Measurements from ENCODE around the gene OARD1. TPM values are rescaled to one million over a fixed set of nuclear protein-coding genes. Genes with fewer than 3 reads are reported as not detected.

OARD1 gene
- 8.8 and 11.2 TPM in 2 replicates for total RNA-seq

DNA sequence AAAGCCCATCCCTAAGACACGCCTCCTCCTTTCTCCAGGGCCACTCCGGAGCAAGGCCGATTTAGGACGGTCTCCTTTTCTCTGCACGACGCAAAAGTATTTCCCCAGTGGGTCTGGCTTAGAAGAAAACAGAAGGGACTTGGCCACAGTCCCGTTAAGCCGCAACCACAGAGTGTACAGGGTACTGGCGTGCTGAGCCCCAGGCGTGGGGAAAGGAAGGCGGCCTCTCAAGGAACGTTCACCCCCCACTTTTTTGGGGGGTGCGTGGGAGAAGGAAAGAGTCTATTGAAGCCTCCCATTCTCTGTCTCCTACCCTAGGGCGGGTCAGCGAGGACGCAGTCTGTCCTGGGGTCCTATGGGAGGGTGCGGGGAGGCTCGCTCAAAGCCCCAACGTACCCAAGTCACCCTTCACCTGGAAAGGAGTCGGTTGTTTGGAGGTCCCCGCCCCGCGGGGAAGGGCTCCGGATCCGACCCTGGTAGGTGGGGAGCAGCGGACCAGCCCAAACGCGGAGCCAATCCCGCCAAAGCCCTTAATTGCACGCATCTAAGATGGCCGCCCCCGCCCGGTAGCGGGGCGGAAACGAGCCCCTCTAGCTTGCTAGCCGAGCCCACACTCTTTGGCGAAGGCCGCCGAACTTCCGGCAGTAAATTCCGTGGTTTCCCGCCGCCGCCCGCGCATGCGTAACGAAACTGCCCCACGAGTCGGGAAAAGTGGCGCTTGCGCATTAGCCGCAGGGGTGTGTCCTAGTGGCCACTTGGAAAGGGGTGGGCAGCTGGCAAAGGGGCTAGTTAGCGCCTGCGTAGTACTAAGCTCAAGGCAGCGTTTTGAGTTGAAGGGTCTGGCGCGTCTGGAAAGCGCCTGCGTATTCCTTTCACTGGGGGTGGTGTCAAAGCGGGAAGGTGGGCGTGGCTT, at the start of gene OARD1:
OARD1 (minus strand) TSS at position 434 of the 913 bp plus-strand sequence. CDS start 722 bp downstream, outside the sequence.

GRCh38 chr6:41072836-41073202, 663 bp upstream of the OARD1 start, which contains the start of gene NFYA:
NFYA (plus strand) TSS chr6:41072974; CDS start chr6:41079090, 6,116 bp downstream.

DNA sequence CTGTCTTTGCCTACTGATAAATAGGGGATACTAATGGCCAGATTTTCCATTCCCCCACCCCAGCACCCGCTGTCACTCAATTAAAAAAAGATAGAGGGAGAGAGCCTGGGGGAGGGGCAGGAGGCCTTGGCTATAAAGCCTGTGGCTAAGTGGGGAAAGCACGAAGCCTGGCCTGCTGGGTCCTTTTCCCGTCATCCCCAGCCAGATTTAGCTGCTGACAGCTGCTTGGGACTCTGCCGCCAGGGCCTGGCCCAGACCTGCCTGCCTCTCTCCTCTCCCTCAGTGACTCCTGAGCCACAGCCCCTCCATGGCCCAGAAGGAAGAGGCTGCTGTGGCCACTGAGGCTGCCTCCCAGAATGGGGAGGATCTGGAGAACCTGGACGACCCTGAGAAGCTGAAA, 19.1 kb downstream of the OARD1 start, which contains the start of gene APOBEC2:
APOBEC2 (plus strand) TSS at position 162 of the 400 bp plus-strand sequence; CDS start at position 308, 146 bp downstream.

GRCh38 chr6:41042226-41043055, 29.7 kb downstream of the OARD1 start, which contains the start of gene TSPO2:
TSPO2 (plus strand) TSS chr6:41042467; CDS start chr6:41042986, 519 bp downstream.

DNA sequence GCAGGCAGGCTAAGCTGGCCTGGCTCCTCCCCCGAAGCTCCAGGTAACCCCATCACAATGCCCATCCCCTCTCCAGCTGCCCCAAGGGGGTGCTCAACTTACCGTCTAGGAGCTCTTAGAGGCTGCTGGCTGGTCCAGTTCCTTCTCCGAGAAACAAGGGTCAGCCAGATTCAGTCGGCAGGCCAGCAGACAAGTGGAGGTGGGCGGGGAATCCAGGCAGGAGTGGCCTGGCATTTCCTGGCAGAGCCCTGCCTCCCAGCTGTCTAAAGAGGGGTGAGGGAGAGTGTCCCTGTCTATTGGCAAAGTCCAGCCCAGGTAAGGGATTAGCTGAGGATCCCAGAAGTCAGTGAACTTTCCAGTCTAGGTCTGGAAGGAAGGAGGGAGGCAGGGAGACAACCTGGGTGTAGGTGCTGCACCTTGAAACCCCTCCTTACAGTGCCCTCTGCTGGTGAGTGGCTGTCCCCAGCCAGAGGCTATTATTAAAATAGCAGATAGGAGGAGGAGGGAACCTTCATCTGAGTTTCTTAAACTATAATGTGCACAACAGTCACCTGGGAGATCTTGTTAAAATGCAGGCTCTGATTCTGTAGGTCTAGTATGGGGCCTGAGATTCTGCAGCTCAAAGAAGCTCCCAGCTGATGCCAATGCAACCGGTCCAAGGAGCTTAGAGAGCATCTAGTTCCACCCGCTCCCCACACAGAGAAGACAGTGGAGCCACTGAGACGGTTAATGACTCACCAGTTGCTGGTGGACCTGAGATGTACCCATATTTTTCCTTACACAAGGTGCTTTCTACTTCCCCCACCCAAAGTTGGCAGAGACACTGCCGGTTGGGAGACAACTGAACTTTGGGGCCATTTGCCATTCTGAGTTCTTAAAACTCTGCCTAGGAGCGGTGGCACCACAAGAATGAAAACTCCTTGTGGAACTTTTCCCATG, 32.8 kb downstream of the OARD1 start, which contains the start of gene UNC5CL:
UNC5CL (minus strand) TSS at position 162 of the 939 bp plus-strand sequence. CDS start 4,147 bp downstream, outside the sequence.

Other genes with a start within 250 kb of the OARD1 start
- gene UNC5CL, start 33.1 kb downstream of the OARD1 start, total RNA-seq = under 0.01 TPM in 1 of 2 replicates, not detected in the other
- gene TSPO2, start 29.9 kb downstream of the OARD1 start, total RNA-seq = not detected in 2 replicates
- gene APOBEC2, start 19.2 kb downstream of the OARD1 start, total RNA-seq = not detected in 2 replicates
- gene NFYA, start 618 bp upstream of the OARD1 start, total RNA-seq = 13.7 and 17.9 TPM in 2 replicates
- gene TREML1, start 82.0 kb upstream of the OARD1 start, total RNA-seq = not detected in 2 replicates
- gene TREM2, start 90.8 kb upstream of the OARD1 start, total RNA-seq = not detected in 2 replicates
- not detected in 2 replicates for gene TREML2, start 128.8 kb upstream of the OARD1 start, total RNA-seq
- gene TREML4, start 156.0 kb upstream of the OARD1 start, total RNA-seq = not detected in 2 replicates
- not detected in 2 replicates for gene TREM1, start 214.3 kb upstream of the OARD1 start, total RNA-seq